Parathyroid adenoma (tissue), 2 donors: ENCODE data around the gene IMMP1L.

Source experiments
- H2AFZ ChIP-seq: fragments of 300-600 bp; sonication (generic); one replicate; pipeline ENCODE4 v1.7.0; 2017; ENCODE audit warnings: antibody characterized with exemption, mild to moderate bottlenecking
- H3K27ac ChIP-seq: fragments of 300-600 bp; sonication (generic); one replicate; pipeline ENCODE4 v1.7.0; 2017
- H3K27me3 ChIP-seq: fragments of 300-600 bp; sonication (generic); one replicate; pipeline ENCODE4 v1.7.0; 2017; ENCODE audit warnings: low read length; ENCODE audit not compliant: control insufficient read depth, insufficient read depth
- H3K36me3 ChIP-seq: fragments of 300-600 bp; sonication (generic); one replicate; pipeline ENCODE4 v1.7.0; 2017; ENCODE audit warnings: low read length; ENCODE audit not compliant: control insufficient read depth, insufficient read depth
- H3K4me1 ChIP-seq: fragments of 300-600 bp; sonication (generic); one replicate; pipeline ENCODE4 v1.7.0; 2017; ENCODE audit warnings: control low read depth
- H3K4me2 ChIP-seq: fragments of 300-600 bp; sonication (generic); one replicate; pipeline ENCODE4 v1.7.0; 2017; ENCODE audit warnings: low read length
- H3K4me3 ChIP-seq: fragments of 300-600 bp; sonication (generic); one replicate; pipeline ENCODE4 v1.7.0; 2017; ENCODE audit warnings: low read depth, low read length
- H3K79me2 ChIP-seq: fragments of 300-600 bp; sonication (generic); one replicate; pipeline ENCODE4 v1.7.0; 2017; ENCODE audit warnings: control low read depth
- H3K9ac ChIP-seq: fragments of 300-600 bp; sonication (generic); one replicate; pipeline ENCODE4 v1.7.0; 2017; ENCODE audit warnings: mild to moderate bottlenecking
- H3K9me3 ChIP-seq: fragments of 300-600 bp; sonication (generic); one replicate; pipeline ENCODE4 v1.7.0; 2017; ENCODE audit warnings: low read length; ENCODE audit not compliant: control insufficient read depth
- TF ChIP-seq, protein P1 (sequence below): fragments of 300-600 bp; sonication (generic); IDR thresholded peaks from one replicate; pipeline ENCODE4 v1.7.0; 2017; ENCODE audit warnings: antibody characterized with exemption, mild to moderate bottlenecking
- donor health status: primary hyperparathyroidism.

The IMMP1L gene

DNA sequence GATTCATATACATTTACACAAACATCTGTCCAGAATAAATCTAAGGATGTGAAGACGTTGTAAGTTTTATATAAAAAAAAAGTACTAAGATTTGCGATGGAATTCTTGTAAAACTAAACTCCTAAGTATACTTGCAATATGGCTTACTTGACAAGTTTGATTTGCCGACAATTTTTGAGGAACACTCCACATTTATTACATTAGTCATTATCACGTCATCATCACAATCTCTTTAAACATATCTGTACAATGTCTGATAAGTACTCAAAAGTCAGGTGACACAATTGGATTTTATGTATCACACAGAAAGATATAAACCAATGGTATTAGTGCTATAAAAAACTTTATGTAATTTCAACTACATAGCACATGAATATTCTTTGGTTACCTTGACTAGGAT, 30.4 kb downstream of the IMMP1L start:
- Histone ChIP-seq H3K4me1 (no peaks in the 10 kb centered on the region), H2AFZ (no peak overlapping the region), H3K4me2 (no peak overlapping the region), H3K79me2 (no peaks in the 10 kb centered on the region), H3K9me3 (no peaks in the 10 kb centered on the region), H3K27me3 (no peaks in the 10 kb centered on the region), H3K27ac (no peak overlapping the region), H3K36me3 (no peaks in the 10 kb centered on the region), H3K9ac (no peak overlapping the region), H3K4me3 (no peak overlapping the region)
- TF ChIP-seq, protein P1, sequence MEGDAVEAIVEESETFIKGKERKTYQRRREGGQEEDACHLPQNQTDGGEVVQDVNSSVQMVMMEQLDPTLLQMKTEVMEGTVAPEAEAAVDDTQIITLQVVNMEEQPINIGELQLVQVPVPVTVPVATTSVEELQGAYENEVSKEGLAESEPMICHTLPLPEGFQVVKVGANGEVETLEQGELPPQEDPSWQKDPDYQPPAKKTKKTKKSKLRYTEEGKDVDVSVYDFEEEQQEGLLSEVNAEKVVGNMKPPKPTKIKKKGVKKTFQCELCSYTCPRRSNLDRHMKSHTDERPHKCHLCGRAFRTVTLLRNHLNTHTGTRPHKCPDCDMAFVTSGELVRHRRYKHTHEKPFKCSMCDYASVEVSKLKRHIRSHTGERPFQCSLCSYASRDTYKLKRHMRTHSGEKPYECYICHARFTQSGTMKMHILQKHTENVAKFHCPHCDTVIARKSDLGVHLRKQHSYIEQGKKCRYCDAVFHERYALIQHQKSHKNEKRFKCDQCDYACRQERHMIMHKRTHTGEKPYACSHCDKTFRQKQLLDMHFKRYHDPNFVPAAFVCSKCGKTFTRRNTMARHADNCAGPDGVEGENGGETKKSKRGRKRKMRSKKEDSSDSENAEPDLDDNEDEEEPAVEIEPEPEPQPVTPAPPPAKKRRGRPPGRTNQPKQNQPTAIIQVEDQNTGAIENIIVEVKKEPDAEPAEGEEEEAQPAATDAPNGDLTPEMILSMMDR: no peak

DNA sequence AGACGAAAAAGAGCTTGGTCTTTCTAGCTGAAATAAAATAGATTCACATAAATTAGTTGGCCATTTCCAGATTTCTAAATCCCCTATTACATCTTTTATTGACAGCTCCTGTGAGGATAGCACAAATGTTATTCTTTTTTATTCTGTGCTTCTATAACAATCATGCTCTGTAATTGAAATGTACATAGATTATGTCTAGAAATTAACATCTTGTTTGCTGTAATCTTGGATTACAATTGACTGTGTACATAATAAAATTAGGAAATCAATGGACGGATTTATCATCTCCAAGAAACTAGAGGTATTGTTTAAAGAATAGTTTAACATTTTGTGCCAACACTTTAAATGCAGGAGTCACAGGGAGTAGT, 31.2 kb downstream of the IMMP1L start:
- H3K4me3 ChIP-seq: no peak overlapping the region
- no peak overlapping the region for H3K9ac ChIP-seq
- no peak overlapping the region for H3K4me2 ChIP-seq
- H3K27me3 ChIP-seq: no peaks in the 10 kb centered on the region
- TF ChIP-seq, protein P1: no peak
- H3K36me3 ChIP-seq: no peaks in the 10 kb centered on the region
- H3K4me1 ChIP-seq: no peaks in the 10 kb centered on the region
- no peak overlapping the region for H3K27ac ChIP-seq
- no peaks in the 10 kb centered on the region for H3K9me3 ChIP-seq
- H2AFZ ChIP-seq: no peak overlapping the region
- H3K79me2 ChIP-seq: no peaks in the 10 kb centered on the region

- Histone ChIP-seq H3K4me2 (no peak overlapping the region), H3K9me3 (no peaks in the 10 kb centered on the region), H3K79me2 (no peaks in the 10 kb centered on the region), H3K27me3 (no peaks in the 10 kb centered on the region), H3K4me3 (no peak overlapping the region), H3K27ac (no peak overlapping the region), H3K36me3 (no peaks in the 10 kb centered on the region), H2AFZ (no peak overlapping the region), H3K4me1 (no peaks in the 10 kb centered on the region), H3K9ac (no peak overlapping the region)
- TF ChIP-seq, protein P1: no peak
Observed at GRCh38 chr11:31477528-31478222, 31.7 kb downstream of the IMMP1L start.

- no peaks in the 10 kb centered on the region for H3K4me1 ChIP-seq
- H2AFZ ChIP-seq: no peak overlapping the region
- no peaks in the 10 kb centered on the region for H3K79me2 ChIP-seq
- no peaks in the 10 kb centered on the region for H3K36me3 ChIP-seq
- H3K27ac ChIP-seq: no peak overlapping the region
- TF ChIP-seq, protein P1: no peak
- no peak overlapping the region for H3K4me2 ChIP-seq
- H3K9me3 ChIP-seq: no peaks in the 10 kb centered on the region
- H3K27me3 ChIP-seq: no peaks in the 10 kb centered on the region
- H3K4me3 ChIP-seq: no peak overlapping the region
- no peak overlapping the region for H3K9ac ChIP-seq
Observed at GRCh38 chr11:31474083-31474482, 35.3 kb downstream of the IMMP1L start.

DNA sequence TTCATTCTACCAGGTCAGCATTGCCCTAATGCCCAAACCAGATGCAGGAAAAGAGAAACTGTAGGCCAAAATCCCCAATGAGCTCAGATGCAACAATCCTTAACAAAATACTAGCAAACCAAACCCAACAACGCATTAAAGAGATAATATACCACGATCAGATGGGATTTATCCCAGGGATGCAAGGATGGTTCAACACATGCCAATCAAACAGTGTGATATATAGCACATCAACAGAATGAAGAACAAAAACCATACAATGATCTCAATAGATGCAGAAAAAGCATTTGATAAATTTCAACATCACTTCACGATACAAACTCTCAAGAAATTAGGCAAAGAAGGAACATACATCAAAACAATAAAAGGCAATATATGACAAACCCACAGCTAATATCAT, 45.0 kb downstream of the IMMP1L start:
- no peak overlapping the region for H3K4me2 ChIP-seq
- H3K36me3 ChIP-seq: no peaks in the 10 kb centered on the region
- H3K4me3 ChIP-seq: no peak overlapping the region
- H3K9me3 ChIP-seq: no peaks in the 10 kb centered on the region
- no peaks in the 10 kb centered on the region for H3K79me2 ChIP-seq
- H2AFZ ChIP-seq: no peak overlapping the region
- no peaks in the 10 kb centered on the region for H3K4me1 ChIP-seq
- H3K27me3 ChIP-seq: no peaks in the 10 kb centered on the region
- no peak overlapping the region for H3K27ac ChIP-seq
- TF ChIP-seq, protein P1: no peak
- no peak overlapping the region for H3K9ac ChIP-seq
